Measurements from ENCODE around the gene PAK5.

PAK5 gene

DNA sequence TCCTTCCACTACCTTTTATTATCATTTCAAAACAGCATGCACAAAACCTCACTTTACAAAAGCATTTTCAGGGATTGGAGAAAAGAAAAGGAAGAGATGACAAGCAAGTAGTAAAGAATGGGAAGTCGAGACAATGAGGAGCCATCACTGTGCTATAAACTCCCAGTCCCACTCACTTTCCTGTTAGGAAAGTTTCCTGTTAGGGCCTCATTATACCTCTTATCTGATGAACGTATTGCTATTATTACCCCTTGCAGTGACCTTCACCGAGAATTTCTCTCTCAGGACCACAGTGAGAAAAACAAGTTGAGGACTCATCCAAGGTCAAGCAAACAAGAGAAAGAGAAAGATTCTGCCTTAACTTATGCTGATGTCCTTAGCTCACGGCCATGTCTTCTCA lies 295.7 kb downstream of the PAK5 start:
- no peaks in the 10 kb centered on the region for H3K9me2 ChIP-seq (replicated peaks; ENCODE audit: insufficient read depth, low read length)
- H3K4me2 ChIP-seq (ENCODE audit: low read depth, low read length, poor library complexity, severe bottlenecking): no peak overlapping the region
- no peaks in the 10 kb centered on the region for H3K79me2 ChIP-seq (ENCODE audit: insufficient read depth, low read length)
- no peak overlapping the region for H3K27ac ChIP-seq (ENCODE audit: low read depth, low read length)
- no peaks in the 10 kb centered on the region for H3K9me3 ChIP-seq (ENCODE audit: insufficient read depth, low read length)
- no peaks in the 10 kb centered on the region for H3F3A ChIP-seq (ENCODE audit: insufficient read depth)
- H2AFZ ChIP-seq (ENCODE audit: low read depth, low read length, severe bottlenecking): no peak overlapping the region
- no peaks in the 10 kb centered on the region for H4K20me1 ChIP-seq (ENCODE audit: low read depth, low read length)
- TF ChIP-seq EZH2phosphoT487 (conservative IDR thresholded peaks at IDR 0.05; ENCODE audit: low read length): no peak
- TF ChIP-seq, protein P1, sequence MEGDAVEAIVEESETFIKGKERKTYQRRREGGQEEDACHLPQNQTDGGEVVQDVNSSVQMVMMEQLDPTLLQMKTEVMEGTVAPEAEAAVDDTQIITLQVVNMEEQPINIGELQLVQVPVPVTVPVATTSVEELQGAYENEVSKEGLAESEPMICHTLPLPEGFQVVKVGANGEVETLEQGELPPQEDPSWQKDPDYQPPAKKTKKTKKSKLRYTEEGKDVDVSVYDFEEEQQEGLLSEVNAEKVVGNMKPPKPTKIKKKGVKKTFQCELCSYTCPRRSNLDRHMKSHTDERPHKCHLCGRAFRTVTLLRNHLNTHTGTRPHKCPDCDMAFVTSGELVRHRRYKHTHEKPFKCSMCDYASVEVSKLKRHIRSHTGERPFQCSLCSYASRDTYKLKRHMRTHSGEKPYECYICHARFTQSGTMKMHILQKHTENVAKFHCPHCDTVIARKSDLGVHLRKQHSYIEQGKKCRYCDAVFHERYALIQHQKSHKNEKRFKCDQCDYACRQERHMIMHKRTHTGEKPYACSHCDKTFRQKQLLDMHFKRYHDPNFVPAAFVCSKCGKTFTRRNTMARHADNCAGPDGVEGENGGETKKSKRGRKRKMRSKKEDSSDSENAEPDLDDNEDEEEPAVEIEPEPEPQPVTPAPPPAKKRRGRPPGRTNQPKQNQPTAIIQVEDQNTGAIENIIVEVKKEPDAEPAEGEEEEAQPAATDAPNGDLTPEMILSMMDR (IDR thresholded peaks at IDR 0.05; ENCODE audit: insufficient read depth, low read length, poor library complexity, severe bottlenecking): no peak
- H3K4me3 ChIP-seq (ENCODE audit: insufficient read depth, low read length, poor library complexity, severe bottlenecking): no peak overlapping the region
- no peaks in the 10 kb centered on the region for H3K36me3 ChIP-seq (ENCODE audit: low read length)
- no peaks in the 10 kb centered on the region for H3K27me3 ChIP-seq (ENCODE audit: low read length)
- no peak overlapping the region for H3K9ac ChIP-seq (ENCODE audit: low read length)

DNA sequence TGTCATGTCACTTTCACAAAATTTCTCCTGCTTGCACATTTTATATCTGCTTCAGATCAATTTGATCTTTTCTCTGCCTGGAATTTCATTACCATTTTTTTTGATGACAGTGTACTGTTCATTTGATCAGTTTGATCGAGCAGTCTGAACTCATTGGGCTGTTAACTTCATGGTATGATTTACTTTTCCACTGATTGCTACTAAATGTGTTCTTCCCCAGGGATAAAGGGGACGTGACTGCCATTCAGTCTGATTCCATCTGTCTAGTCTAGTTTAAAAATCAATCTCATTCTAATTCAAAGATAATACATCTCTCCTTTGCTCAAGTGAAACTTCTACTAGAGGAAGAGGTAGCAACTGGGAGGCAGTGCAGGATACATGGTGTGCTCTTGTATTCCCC lies 303.4 kb downstream of the PAK5 start:
- no peak for TF ChIP-seq EZH2phosphoT487 (conservative IDR thresholded peaks at IDR 0.05; ENCODE audit: low read length)
- TF ChIP-seq, protein P1 (IDR thresholded peaks at IDR 0.05; ENCODE audit: insufficient read depth, low read length, poor library complexity, severe bottlenecking): no peak
- H3K27me3 ChIP-seq (ENCODE audit: low read length): no peaks in the 10 kb centered on the region

DNA sequence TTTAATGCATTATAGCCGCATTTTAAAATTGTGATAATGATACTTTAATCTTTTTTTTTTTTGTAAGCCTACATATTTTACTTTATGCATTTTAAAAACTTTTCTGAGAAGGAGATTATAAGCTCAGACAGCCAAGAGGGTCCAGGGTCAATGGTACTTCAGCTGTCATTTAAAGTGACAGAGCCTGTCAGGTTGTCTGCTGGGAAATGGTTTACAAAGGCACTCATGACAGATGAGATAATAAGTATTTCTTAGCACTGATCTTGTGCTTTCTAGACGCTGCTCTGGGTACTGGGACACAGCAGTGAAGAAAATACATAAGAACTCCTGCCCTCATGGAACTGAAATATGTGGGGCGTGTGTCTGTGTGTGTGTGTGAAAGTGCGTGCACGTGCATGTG lies 304.9 kb downstream of the PAK5 start:
- no peak overlapping the region for H3K9ac ChIP-seq (ENCODE audit: low read length)
- no peak overlapping the region for H3K4me2 ChIP-seq (ENCODE audit: low read depth, low read length, poor library complexity, severe bottlenecking)
- no peaks in the 10 kb centered on the region for H3K79me2 ChIP-seq (ENCODE audit: insufficient read depth, low read length)
- no peak overlapping the region for H2AFZ ChIP-seq (ENCODE audit: low read depth, low read length, severe bottlenecking)
- no peaks in the 10 kb centered on the region for H4K20me1 ChIP-seq (ENCODE audit: low read depth, low read length)
- H3K9me3 ChIP-seq (ENCODE audit: insufficient read depth, low read length): no peaks in the 10 kb centered on the region
- H3K27ac ChIP-seq (ENCODE audit: low read depth, low read length): no peak overlapping the region
- H3K4me3 ChIP-seq (ENCODE audit: insufficient read depth, low read length, poor library complexity, severe bottlenecking): no peak overlapping the region
- no peaks in the 10 kb centered on the region for H3K27me3 ChIP-seq (ENCODE audit: low read length)
- no peaks in the 10 kb centered on the region for H3K9me2 ChIP-seq (replicated peaks; ENCODE audit: insufficient read depth, low read length)
- H3F3A ChIP-seq (ENCODE audit: insufficient read depth): no peaks in the 10 kb centered on the region
- no peaks in the 10 kb centered on the region for H3K36me3 ChIP-seq (ENCODE audit: low read length)
- TF ChIP-seq, protein P1 (IDR thresholded peaks at IDR 0.05; ENCODE audit: insufficient read depth, low read length, poor library complexity, severe bottlenecking): no peak
- TF ChIP-seq EZH2phosphoT487 (conservative IDR thresholded peaks at IDR 0.05; ENCODE audit: low read length): no peak

More for the DNA sequence above, 303.4 kb downstream of the PAK5 start:
- Histone ChIP-seq H2AFZ (ENCODE audit: low read depth, low read length, severe bottlenecking) (no peak overlapping the region), H3K9me2 (replicated peaks; ENCODE audit: insufficient read depth, low read length) (no peaks in the 10 kb centered on the region), H3K27ac (ENCODE audit: low read depth, low read length) (no peak overlapping the region), H3K4me3 (ENCODE audit: insufficient read depth, low read length, poor library complexity, severe bottlenecking) (no peak overlapping the region), H3K36me3 (ENCODE audit: low read length) (no peaks in the 10 kb centered on the region), H3K4me2 (ENCODE audit: low read depth, low read length, poor library complexity, severe bottlenecking) (no peak overlapping the region), H3K9ac (ENCODE audit: low read length) (no peak overlapping the region), H3F3A (ENCODE audit: insufficient read depth) (no peaks in the 10 kb centered on the region), H4K20me1 (ENCODE audit: low read depth, low read length) (no peaks in the 10 kb centered on the region), H3K79me2 (ENCODE audit: insufficient read depth, low read length) (no peaks in the 10 kb centered on the region), H3K9me3 (ENCODE audit: insufficient read depth, low read length) (no peaks in the 10 kb centered on the region)

Measured in SU-DHL-6 (cell line).